Measurements from ENCODE around the gene IARS2.

DNA sequence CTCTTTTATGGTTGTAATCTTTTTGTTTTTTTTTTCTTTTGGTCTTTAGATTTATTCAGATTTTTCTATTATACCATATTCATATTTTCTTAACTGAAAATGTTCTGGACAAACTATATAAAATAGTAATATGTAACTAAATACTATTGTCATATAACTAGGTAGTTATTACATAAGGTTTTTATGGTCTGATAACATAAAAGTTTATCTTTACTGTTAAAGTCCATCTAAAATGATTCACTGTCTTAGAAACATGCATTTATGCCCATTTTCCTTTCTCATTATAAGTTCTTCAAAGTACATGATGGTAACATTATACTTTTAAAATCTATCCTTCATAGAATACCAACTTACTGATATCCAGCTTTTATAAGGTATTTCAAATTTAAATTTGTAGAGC lies 29.1 kb downstream of the IARS2 start:
- TF ChIP-seq, protein P1, sequence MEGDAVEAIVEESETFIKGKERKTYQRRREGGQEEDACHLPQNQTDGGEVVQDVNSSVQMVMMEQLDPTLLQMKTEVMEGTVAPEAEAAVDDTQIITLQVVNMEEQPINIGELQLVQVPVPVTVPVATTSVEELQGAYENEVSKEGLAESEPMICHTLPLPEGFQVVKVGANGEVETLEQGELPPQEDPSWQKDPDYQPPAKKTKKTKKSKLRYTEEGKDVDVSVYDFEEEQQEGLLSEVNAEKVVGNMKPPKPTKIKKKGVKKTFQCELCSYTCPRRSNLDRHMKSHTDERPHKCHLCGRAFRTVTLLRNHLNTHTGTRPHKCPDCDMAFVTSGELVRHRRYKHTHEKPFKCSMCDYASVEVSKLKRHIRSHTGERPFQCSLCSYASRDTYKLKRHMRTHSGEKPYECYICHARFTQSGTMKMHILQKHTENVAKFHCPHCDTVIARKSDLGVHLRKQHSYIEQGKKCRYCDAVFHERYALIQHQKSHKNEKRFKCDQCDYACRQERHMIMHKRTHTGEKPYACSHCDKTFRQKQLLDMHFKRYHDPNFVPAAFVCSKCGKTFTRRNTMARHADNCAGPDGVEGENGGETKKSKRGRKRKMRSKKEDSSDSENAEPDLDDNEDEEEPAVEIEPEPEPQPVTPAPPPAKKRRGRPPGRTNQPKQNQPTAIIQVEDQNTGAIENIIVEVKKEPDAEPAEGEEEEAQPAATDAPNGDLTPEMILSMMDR (IDR thresholded peaks at IDR 0.05) = no peak
- no peak for TF ChIP-seq POLR2A (IDR thresholded peaks at IDR 0.05)
